Spleen (tissue), 11 donors: ENCODE measurements around the gene FKBP15. TPM values are rescaled to one million over a fixed set of nuclear protein-coding genes. Genes with fewer than 3 reads are reported as not detected.
A peak's percentile ranks its signal among the peaks of the same experiment; 100 is the strongest.
"Not testable (repeated sequence)": the region's sequence is repeated elsewhere in the genome, so short reads cannot be mapped to it uniquely, and the experiment has no call there.

Source experiments
- DNase-seq: peaks from one replicate; pipeline ENCODE4 v3.0.0-alpha.2; 2020
- H3K27ac ChIP-seq, 8 donors: fragments of 200-600 bp; sonication (generic) in 7 of 8; 1 replicate in 4 of 8; 2 replicates in 4 of 8; pipeline versions ENCODE4 v1.5.0 to v1.8.0; 2016 to 2021; ENCODE audit warnings: inconsistent platforms in 4 of 8, mild to moderate bottlenecking in 4 of 8, moderate library complexity in 1 of 8
- H3K27me3 ChIP-seq, 7 donors: fragments of 200-600 bp; sonication (generic) in 6 of 7; replicated peaks in 1 of 7; 1 replicate in 4 of 7; 2 replicates in 3 of 7; pipeline versions ENCODE4 v1.5.0 to v1.8.0; 2016 to 2021; ENCODE audit warnings: inconsistent platforms in 3 of 7, mild to moderate bottlenecking in 1 of 7
- H3K36me3 ChIP-seq, 6 donors: fragments of 200-600 bp; sonication (generic) in 5 of 6; 1 replicate in 4 of 6; 2 replicates in 2 of 6; pipeline versions ENCODE4 v1.5.0 to v1.8.0; 2016 to 2021; ENCODE audit warnings: inconsistent platforms in 2 of 6
- H3K4me1 ChIP-seq, 6 donors: fragments of 200-600 bp; sonication (generic) in 5 of 6; 1 replicate in 3 of 6; 2 replicates in 3 of 6; pipeline versions ENCODE4 v1.5.0 to v1.8.0; 2016 to 2021; ENCODE audit warnings: inconsistent platforms in 3 of 6
- H3K4me3 ChIP-seq, 8 donors: fragments of 200-600 bp; sonication (generic) in 7 of 8; 1 replicate in 4 of 8; 2 replicates in 4 of 8; pipeline versions ENCODE4 v1.5.0 to v1.8.0; 2016 to 2021; ENCODE audit warnings: inconsistent platforms in 4 of 8, mild to moderate bottlenecking in 4 of 8, moderate library complexity in 2 of 8
- H3K9me3 ChIP-seq, 8 donors: fragments of 200-600 bp; sonication (generic) in 7 of 8; 1 replicate in 4 of 8; 2 replicates in 4 of 8; pipeline versions ENCODE4 v1.5.0 to v1.8.0; 2016 to 2021; ENCODE audit warnings: inconsistent platforms in 4 of 8
- CTCF ChIP-seq, 11 experiments: fragments of 200-600 bp in 7 of 11; fragments of 450-650 bp in 4 of 11; sonication (generic) in 4 of 11; IDR thresholded peaks in 8 of 11; conservative IDR thresholded peaks in 3 of 11; 1 replicate in 7 of 11; 2 replicates in 4 of 11; pipeline versions ENCODE4 v1.4.0 to v1.8.0; 2016 to 2021; ENCODE audit warnings: antibody characterized with exemption in 11 of 11, inconsistent platforms in 4 of 11, mild to moderate bottlenecking in 1 of 11
- POLR2A ChIP-seq, 3 donors: fragments of 450-650 bp; IDR thresholded peaks; one replicate each; pipeline ENCODE4 v1.5.1; 2017; ENCODE audit warnings: antibody characterized with exemption in 3 of 3, mild to moderate bottlenecking in 1 of 3
- POLR2AphosphoS5 ChIP-seq, 3 donors: sonication (generic); formaldehyde crosslinking; IDR thresholded peaks; one replicate each; pipeline ENCODE4 v1.5.1; 2017; ENCODE audit warnings: antibody characterized with exemption in 3 of 3
- WGBS, 5 donors: extraction: QIAGEN DNeasy Blood & Tissue Kit in 3 of 5; methylation state at CpG; one replicate each; pipeline versions ENCODE4 v1.1.5 to v1.1.7; 2013 to 2018; 5-methylcytosine and 5-hydroxymethylcytosine counted together
- intact Hi-C: fragments of 100-400 bp; cut with DNase I; formaldehyde crosslinking; loops from one replicate; pipeline ENCODE4 v1.15.0; 2023; ENCODE audit warnings: low total_unique reads
- polyA plus RNA-seq, 3 donors: library from polyadenylated mRNA; stranded (reverse); fragments of 200-250 nt; gene quantifications; one replicate each; pipeline ENCODE4 v1.2.1, GENCODE V29; 2013
- total RNA-seq, 7 donors: library from RNA; depleted of rRNA in 3 of 7; stranded (reverse); fragments of >200 nt in 3 of 7; fragmentation: NEBNext Ultra II Directional in 4 of 7; extraction: Animal tissue kit (Norgen Biotek cat#: 25700) in 4 of 7; gene quantifications; one replicate each; pipeline versions ENCODE4 v1.1.0 to v1.2.1, GENCODE V29; 2016 to 2021
- donor health status: healthy with polysubstance abuse.
- donor health status: DM: no; HTN: no; CAD: no; lungs with moderate emphysema.
- donor health status: DM: no; HTN: no; CAD: no.
- donor health status: Bipolar disorder and iron deficiency.
- donor health status: healthy.
- donor health status: DM: no; HTN: no; CAD: no.
- donor health status: DM: yes; HTN: yes; CAD: no.

Gene FKBP15
- total and polyA plus RNA-seq, 10 donors = 11.5 to 68.0 (median 57.3) TPM

- H3K27me3 ChIP-seq = no peaks in the 10 kb centered on the region
- intact Hi-C loops = no loop called here
- TF ChIP-seq POLR2AphosphoS5 (IDR thresholded peaks at IDR 0.05) (no peak), POLR2A (IDR thresholded peaks at IDR 0.05) (no peak), CTCF (IDR thresholded peaks at IDR 0.05 in 8 of 11, conservative IDR thresholded peaks at IDR 0.05 in 3 of 11) (no peak)
- H3K27ac ChIP-seq = no peak overlapping the region
- WGBS, 5 donors = 94 to 100% (median 99%) methylated on average over 2 of the region's 2 CpGs
- no peak overlapping the region for H3K4me3 ChIP-seq
- H3K36me3 ChIP-seq = no peaks in the 10 kb centered on the region
- DNase-seq = no peak
- H3K9me3 ChIP-seq = no peaks in the 10 kb centered on the region
- H3K4me1 ChIP-seq = peaks cover 0 to 12% (median 4%) of the 10 kb centered on the region in 6 donors
Measured at GRCh38 chr9:113241161-113241560, 20.1 kb upstream of the FKBP15 start.

- Histone ChIP-seq H3K36me3 (no peaks in the 10 kb centered on the region), H3K27me3 (no peaks in the 10 kb centered on the region), H3K9me3 (no peaks in the 10 kb centered on the region), H3K4me3 (no peak overlapping the region), H3K27ac (no peak overlapping the region), H3K4me1 (peaks cover 0 to 33% (median 12%) of the 10 kb centered on the region in 6 donors)
- TF ChIP-seq POLR2A (IDR thresholded peaks at IDR 0.05) = no peak
- TF ChIP-seq POLR2AphosphoS5 (IDR thresholded peaks at IDR 0.05) = no peak
- no peak for TF ChIP-seq CTCF (IDR thresholded peaks at IDR 0.05 in 8 of 11, conservative IDR thresholded peaks at IDR 0.05 in 3 of 11)
- DNase-seq = no peak
- 54 to 74% (median 59%) methylated on average over 4 of the region's 4 CpGs for WGBS, 5 donors
- intact Hi-C loops = no loop called here
Measured at GRCh38 chr9:113238859-113239232, 17.8 kb upstream of the FKBP15 start.

- Histone ChIP-seq H3K4me3 (no peak overlapping the region), H3K4me1 (peaks cover 4 to 38% (median 17%) of the 10 kb centered on the region in 6 donors), H3K9me3 (no peaks in the 10 kb centered on the region), H3K27ac (no peak overlapping the region), H3K27me3 (no peaks in the 10 kb centered on the region), H3K36me3 (no peaks in the 10 kb centered on the region)
- intact Hi-C loops = no loop called here
- 89 to 95% (median 93%) methylated on average over 10 of the region's 10 CpGs for WGBS, 5 donors
- TF ChIP-seq POLR2A (IDR thresholded peaks at IDR 0.05) = no peak
- no peak for TF ChIP-seq CTCF (IDR thresholded peaks at IDR 0.05 in 8 of 11, conservative IDR thresholded peaks at IDR 0.05 in 3 of 11)
- no peak for TF ChIP-seq POLR2AphosphoS5 (IDR thresholded peaks at IDR 0.05)
- no peak for DNase-seq
Measured at GRCh38 chr9:113238202-113238858, 17.3 kb upstream of the FKBP15 start.

GRCh38 chr9:113237026-113237425, 15.9 kb upstream of the FKBP15 start:
- no peaks in the 10 kb centered on the region for H3K9me3 ChIP-seq
- no peaks in the 10 kb centered on the region for H3K27me3 ChIP-seq
- no peak overlapping the region for H3K27ac ChIP-seq
- no peak for DNase-seq
- intact Hi-C loops = no loop called here
- no peaks in the 10 kb centered on the region for H3K36me3 ChIP-seq
- TF ChIP-seq POLR2AphosphoS5 (IDR thresholded peaks at IDR 0.05) = no peak
- TF ChIP-seq POLR2A (IDR thresholded peaks at IDR 0.05) = no peak
- TF ChIP-seq CTCF (IDR thresholded peaks at IDR 0.05 in 8 of 11, conservative IDR thresholded peaks at IDR 0.05 in 3 of 11) = no peak
- 89 to 93% (median 91%) methylated on average over 4 of the region's 4 CpGs for WGBS, 5 donors
- H3K4me3 ChIP-seq = no peak overlapping the region
- peaks cover 13 to 51% (median 28%) of the 10 kb centered on the region in 6 donors for H3K4me1 ChIP-seq

- Histone ChIP-seq H3K27ac (peak overlapping the region in 3 of 8 donors; percentile 25 to 53 (median 29)), H3K4me1 (peaks cover 13 to 63% (median 30%) of the 10 kb centered on the region in 6 donors)
- DNase-seq, intact Hi-C loops, H3K36me3 ChIP-seq, H3K9me3 ChIP-seq, H3K27me3 ChIP-seq, H3K4me3 ChIP-seq: not testable (repeated sequence)
- 69 to 88% (median 72%) methylated on average over 10 of the region's 10 CpGs for WGBS, 5 donors
Measured at GRCh38 chr9:113235701-113236255, 14.7 kb upstream of the FKBP15 start.
